Bronchial epithelial cell (primary cell): Measurements from ENCODE around the gene ADSS1. TPM values are rescaled to one million over a fixed set of nuclear protein-coding genes. Genes with fewer than 3 reads are reported as not detected.

Source experiments
- DNase-seq: peaks from one replicate; pipeline ENCODE4 v3.0.0-alpha.2; 2010; ENCODE audit warnings: low read depth
- FAIRE-seq: peaks from 2 replicates; lab custom pipeline; 2011; peaks lifted over from hg19 to GRCh38; lab: Jason Lieb, UNC
- H3K27me3 ChIP-seq: 2 replicates; pipeline ENCODE4 v1.5.1; 2011; ENCODE audit warnings: low read length; ENCODE audit not compliant: control insufficient read depth, insufficient read depth
- H3K36me3 ChIP-seq: 2 replicates; pipeline ENCODE4 v1.5.1; 2011; ENCODE audit warnings: low read length; ENCODE audit not compliant: control insufficient read depth, insufficient read depth
- H3K4me3 ChIP-seq: 2 replicates; pipeline ENCODE4 v1.5.1; 2011; ENCODE audit warnings: mild to moderate bottlenecking, low read depth, low read length, control low read depth
- CTCF ChIP-seq: IDR thresholded peaks from 2 replicates; pipeline ENCODE4 v1.5.1; 2011; ENCODE audit warnings: mild to moderate bottlenecking, moderate library complexity, low read length, control low read depth, inconsistent platforms; ENCODE audit not compliant: insufficient read depth, severe bottlenecking
- total RNA-seq: library from RNA; depleted of rRNA; stranded (reverse); fragments of >200 nt; gene quantifications from 2 replicates; pipeline ENCODE4 v1.2.1, GENCODE V29; 2014

ADSS1 gene
- total RNA-seq, 1 donor from 2014 or later = 18.2 TPM

- FAIRE-seq (no peak), DNase-seq (no peak)
- no peak for TF ChIP-seq CTCF
- Histone ChIP-seq H3K4me3 (no peak overlapping the region), H3K27me3 (no peaks in the 10 kb centered on the region), H3K36me3 (peaks cover 35% of the 10 kb centered on the region)
These were observed 30.3 kb upstream of the ADSS1 start for GRCh38 chr14:104693482-104694431.

- Histone ChIP-seq H3K36me3 (peaks cover 35% of the 10 kb centered on the region), H3K4me3 (no peak overlapping the region), H3K27me3 (no peaks in the 10 kb centered on the region)
- no peak for DNase-seq
- FAIRE-seq = no peak
- TF ChIP-seq CTCF = no peak
These were observed 29.5 kb upstream of the ADSS1 start for GRCh38 chr14:104694475-104694950.

GRCh38 chr14:104694991-104695659, 28.9 kb upstream of the ADSS1 start:
- no peak for TF ChIP-seq CTCF
- H3K4me3 ChIP-seq = no peak overlapping the region
- H3K27me3 ChIP-seq = no peaks in the 10 kb centered on the region
- no peak for DNase-seq
- no peak for FAIRE-seq
- peaks cover 36% of the 10 kb centered on the region for H3K36me3 ChIP-seq

GRCh38 chr14:104695660-104696000, 28.4 kb upstream of the ADSS1 start:
- Histone ChIP-seq H3K36me3 (peaks cover 36% of the 10 kb centered on the region), H3K27me3 (no peaks in the 10 kb centered on the region), H3K4me3 (no peak overlapping the region)
- no peak for TF ChIP-seq CTCF
- DNase-seq (no peak), FAIRE-seq (no peak)

GRCh38 chr14:104696671-104697316, 27.2 kb upstream of the ADSS1 start:
- Histone ChIP-seq H3K36me3 (peaks cover 39% of the 10 kb centered on the region), H3K27me3 (no peaks in the 10 kb centered on the region), H3K4me3 (no peak overlapping the region)
- DNase-seq (no peak), FAIRE-seq (no peak)
- no peak for TF ChIP-seq CTCF
